ENCODE data around the gene FOXP4.

FOXP4 gene

GRCh38 chr6:41597246-41598000, 51.2 kb downstream of the FOXP4 start:
- no peak overlapping the region for H3K4me3 ChIP-seq (replicated peaks; ENCODE audit: low read depth, low read length)
- TF ChIP-seq, protein P1, sequence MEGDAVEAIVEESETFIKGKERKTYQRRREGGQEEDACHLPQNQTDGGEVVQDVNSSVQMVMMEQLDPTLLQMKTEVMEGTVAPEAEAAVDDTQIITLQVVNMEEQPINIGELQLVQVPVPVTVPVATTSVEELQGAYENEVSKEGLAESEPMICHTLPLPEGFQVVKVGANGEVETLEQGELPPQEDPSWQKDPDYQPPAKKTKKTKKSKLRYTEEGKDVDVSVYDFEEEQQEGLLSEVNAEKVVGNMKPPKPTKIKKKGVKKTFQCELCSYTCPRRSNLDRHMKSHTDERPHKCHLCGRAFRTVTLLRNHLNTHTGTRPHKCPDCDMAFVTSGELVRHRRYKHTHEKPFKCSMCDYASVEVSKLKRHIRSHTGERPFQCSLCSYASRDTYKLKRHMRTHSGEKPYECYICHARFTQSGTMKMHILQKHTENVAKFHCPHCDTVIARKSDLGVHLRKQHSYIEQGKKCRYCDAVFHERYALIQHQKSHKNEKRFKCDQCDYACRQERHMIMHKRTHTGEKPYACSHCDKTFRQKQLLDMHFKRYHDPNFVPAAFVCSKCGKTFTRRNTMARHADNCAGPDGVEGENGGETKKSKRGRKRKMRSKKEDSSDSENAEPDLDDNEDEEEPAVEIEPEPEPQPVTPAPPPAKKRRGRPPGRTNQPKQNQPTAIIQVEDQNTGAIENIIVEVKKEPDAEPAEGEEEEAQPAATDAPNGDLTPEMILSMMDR (IDR thresholded peaks at IDR 0.05; ENCODE audit: low read depth, low read length, missing control alignments): no peak
- no peak for DNase-seq (ENCODE audit: extremely low read depth, low read depth)

- no peak for DNase-seq (ENCODE audit: extremely low read depth, low read depth)
- TF ChIP-seq, protein P1 (IDR thresholded peaks at IDR 0.05; ENCODE audit: low read depth, low read length, missing control alignments): no peak
- no peak overlapping the region for H3K4me3 ChIP-seq (replicated peaks; ENCODE audit: low read depth, low read length)
Observed at GRCh38 chr6:41598670-41599014, 52.5 kb downstream of the FOXP4 start.

- DNase-seq (ENCODE audit: extremely low read depth, low read depth): no peak
- TF ChIP-seq, protein P1 (IDR thresholded peaks at IDR 0.05; ENCODE audit: low read depth, low read length, missing control alignments): no peak
- H3K4me3 ChIP-seq (replicated peaks; ENCODE audit: low read depth, low read length): no peak overlapping the region
Observed at GRCh38 chr6:41599015-41599851, 53.1 kb downstream of the FOXP4 start.

DNA sequence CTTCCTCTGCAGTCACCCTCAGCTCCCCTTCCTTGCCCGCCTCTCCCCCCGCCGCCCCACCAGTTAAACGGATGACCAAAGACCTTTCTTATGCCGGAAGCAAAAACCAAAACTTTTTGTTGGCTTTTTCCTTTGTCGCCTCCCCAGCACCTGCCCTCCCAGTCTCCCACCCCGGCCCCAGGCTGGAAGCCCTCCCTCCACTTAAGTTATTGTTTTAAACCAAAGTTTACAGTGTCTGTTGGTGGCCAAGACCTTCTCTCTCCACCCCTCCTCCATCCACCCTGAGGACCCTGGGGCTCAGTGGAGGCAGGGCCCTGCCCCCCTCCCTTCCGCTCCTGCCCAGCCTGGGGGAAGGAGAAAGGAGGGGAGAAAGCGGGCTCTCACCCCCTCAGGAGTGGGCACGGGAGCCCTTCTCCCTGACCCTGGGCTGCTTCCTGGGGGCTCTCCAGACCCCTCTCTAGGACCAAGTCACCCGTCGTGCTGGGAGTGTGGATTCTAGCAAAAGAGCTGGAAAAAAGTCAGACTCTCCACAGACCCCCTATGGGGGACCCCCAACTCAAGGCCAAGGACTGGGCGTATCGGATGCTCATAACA, 53.8 kb downstream of the FOXP4 start:
- TF ChIP-seq, protein P1 (IDR thresholded peaks at IDR 0.05; ENCODE audit: low read depth, low read length, missing control alignments): no peak
- no peak overlapping the region for H3K4me3 ChIP-seq (replicated peaks; ENCODE audit: low read depth, low read length)
- no peak for DNase-seq (ENCODE audit: extremely low read depth, low read depth)

DNA sequence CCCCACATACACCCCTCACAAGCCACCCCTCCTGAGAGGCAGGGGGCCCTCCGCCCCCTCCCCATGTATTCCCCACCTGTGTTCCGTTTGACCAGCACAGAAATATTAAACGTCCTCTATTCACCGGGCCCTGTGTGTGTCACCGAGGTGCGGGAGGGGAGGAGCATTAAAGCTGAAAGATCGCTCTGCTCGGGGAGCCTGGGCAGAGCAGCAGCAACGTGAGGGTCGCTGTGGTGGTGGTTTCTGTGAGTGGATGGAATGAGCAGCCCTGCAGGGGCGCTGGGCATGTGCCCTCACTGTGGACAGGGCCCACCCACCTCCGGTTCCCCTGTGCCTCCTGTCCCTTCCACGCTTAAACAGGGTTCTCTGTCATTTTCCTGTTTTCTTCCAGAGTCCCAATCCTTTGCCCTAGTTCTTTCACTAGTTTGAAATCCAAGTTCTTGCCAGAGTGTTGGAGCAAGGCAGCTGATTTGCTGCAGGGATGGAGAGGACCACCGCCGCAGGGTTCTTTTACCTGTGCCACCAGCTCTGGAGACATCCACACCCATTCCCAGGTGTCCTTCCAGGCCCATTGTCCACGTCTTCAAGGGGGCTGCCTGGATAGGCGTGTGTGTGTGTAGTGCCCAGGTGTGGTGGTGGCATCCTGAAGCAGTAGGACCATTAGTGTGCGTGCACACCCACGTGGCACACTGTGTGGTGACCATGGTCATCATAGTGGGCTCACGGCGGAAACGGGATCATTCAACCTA, 54.5 kb downstream of the FOXP4 start:
- H3K4me3 ChIP-seq (replicated peaks; ENCODE audit: low read depth, low read length): no peak overlapping the region
- no peak for DNase-seq (ENCODE audit: extremely low read depth, low read depth)
- TF ChIP-seq, protein P1 (IDR thresholded peaks at IDR 0.05; ENCODE audit: low read depth, low read length, missing control alignments): no peak

DNA sequence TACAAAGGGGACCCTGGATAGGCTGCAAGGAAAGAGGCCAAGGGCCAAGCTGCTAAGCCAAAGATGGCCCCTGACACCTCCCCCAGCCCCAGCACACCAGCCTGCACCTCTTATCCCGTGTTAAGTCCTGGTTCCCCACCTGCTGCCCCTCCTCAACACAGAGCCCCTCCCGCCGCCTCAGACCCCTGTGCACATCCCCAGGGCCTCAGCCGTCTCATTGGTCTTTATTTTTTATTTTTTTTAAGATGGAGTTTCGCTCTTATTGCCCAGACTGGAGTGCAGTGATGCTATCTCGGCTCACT, 55.0 kb downstream of the FOXP4 start:
- DNase-seq (ENCODE audit: extremely low read depth, low read depth): no peak
- TF ChIP-seq, protein P1 (IDR thresholded peaks at IDR 0.05; ENCODE audit: low read depth, low read length, missing control alignments): no peak
- no peak overlapping the region for H3K4me3 ChIP-seq (replicated peaks; ENCODE audit: low read depth, low read length)

All from HFF-Myc (cell line).